HG03039 (cell line): ENCODE results near the gene DPYSL5.

Source experiments
- ATAC-seq: cut with Tn5 transposase; IDR thresholded peaks from one replicate; pipeline ENCODE4 v1.9.1; 2021; ENCODE audit warnings: mild to moderate bottlenecking, moderate library complexity; ENCODE audit not compliant: unreplicated experiment

DPYSL5 gene

GRCh38 chr2:26898480-26899078, 50.6 kb downstream of the DPYSL5 start:
- ATAC-seq, result no peak

GRCh38 chr2:26899500-26900164, 51.7 kb downstream of the DPYSL5 start:
- ATAC-seq, result no peak

GRCh38 chr2:26900831-26901321, 52.9 kb downstream of the DPYSL5 start:
- no peak for ATAC-seq

DNA sequence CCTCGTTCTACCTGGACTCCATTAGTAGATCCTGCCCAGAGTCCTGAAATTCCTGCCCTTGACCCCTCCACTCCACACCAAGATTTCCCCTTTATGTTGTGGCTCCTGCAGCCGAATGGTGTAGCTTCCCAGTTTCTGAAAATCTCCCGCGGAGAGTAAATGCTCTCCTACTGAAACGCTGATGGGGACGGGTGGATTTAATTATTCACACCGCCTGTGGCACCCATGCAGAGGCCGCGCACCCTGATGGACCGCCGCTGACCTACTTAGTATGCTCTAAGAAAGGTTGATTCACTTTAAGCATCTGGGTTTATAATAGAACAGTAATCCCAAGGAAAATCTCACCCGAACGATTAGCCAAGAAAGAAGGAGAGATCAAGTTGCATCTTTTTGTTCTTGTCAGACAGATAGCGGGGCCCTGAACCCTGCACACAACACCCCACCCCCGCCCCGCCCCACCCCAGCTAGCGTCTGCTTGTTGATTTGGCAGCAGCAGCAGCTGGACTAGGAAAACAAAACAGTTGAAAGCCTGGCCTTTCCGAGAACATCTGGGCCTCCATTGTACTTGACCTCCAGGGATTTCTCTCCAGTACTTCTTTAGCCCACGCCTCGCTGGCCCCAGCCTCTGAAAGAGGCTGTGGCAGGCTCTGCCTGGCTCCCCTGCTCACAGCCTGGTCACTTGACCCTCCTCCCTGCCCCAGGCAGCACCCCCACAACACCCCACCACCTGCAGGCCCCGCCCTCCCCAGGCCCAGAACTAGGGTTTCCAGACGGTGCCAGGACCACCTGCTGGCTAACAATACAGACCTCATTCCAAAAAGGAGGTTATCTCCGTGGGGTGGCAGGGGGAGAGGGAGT, 53.6 kb downstream of the DPYSL5 start:
- no peak for ATAC-seq

- no peak for ATAC-seq
Observed at GRCh38 chr2:26903676-26904075, 55.7 kb downstream of the DPYSL5 start.

DNA sequence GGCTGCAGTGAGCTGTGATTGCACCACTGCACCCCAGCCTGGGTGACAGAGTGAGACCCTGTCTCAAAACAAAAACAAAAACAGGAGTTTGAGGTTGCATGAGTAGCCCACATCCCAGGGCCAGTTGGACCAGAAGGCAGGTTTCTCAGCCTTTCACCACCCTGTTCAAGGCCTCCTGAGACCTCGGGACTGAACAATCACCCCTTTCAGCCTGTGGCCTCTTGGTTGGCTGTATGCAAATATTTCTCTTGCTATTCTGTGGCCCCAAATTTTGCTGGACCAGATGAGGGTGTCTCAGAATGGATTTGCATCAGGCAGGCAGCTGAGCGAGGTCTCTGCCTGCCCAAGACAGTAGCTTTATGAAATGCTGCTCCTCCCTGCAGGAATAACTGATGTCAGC, 56.9 kb downstream of the DPYSL5 start:
- ATAC-seq, result no peak

DNA sequence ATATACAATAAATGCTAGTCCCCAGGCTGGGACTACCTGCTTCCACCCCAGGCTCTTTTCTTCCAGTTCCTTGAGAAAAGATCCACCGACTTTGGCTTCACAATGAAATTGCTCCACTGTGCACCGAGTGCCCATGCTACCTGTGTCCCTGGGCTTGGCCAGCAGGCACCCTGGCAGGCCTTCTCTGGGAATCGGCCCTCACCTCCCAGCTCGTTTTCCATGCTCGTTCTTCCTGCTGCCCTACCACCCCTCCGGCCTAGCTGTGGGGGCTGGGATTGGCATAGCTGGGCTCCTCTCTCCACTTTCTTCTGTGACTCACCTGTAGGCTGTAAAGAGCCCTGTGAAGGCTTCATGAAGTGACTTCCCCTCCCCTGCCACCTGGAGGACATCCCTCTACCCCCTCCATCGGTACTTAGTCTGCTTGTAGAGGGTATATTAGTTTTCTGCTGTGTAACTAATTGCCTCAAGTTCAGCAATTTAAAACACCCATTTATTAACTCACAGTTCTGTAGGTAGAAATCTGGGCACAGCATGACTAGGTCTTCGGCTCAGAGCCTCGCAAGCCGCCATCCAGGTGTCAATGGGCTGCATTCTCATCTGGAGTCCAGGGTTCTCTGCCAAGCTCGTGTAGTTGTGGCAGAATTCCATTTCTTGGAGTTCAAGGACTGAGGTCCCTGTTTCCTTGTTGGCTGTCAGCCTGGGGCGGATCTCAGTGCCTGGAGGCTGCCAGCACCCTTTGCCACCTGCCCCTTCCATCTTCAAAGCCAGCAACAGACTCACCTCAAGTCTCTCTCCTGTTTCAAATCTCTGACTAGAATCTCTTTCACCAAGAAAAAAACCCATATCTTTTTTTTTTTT, 57.6 kb downstream of the DPYSL5 start:
- ATAC-seq, result no peak

DNA sequence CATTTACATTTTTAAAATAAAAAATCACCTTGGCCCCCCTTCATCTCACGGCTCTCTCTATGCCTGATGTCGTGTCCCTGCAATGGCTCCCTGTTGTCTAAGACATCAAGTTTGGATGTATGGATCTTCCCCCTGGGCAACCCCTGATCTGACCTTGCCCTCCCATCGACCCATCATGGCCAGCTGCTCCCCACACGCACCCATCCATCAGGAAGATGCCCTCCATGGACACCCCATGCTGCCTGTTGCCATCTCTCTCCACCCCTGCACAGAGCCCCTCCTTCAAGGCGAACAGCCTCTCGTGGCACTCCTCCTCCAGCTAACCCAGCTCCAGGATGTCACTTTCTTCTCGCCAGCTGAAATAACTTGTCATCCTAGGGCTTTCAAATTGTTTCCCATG, 59.5 kb downstream of the DPYSL5 start:
- no peak for ATAC-seq

- no peak for ATAC-seq
Observed at GRCh38 chr2:26910176-26910575, 62.2 kb downstream of the DPYSL5 start.

DNA sequence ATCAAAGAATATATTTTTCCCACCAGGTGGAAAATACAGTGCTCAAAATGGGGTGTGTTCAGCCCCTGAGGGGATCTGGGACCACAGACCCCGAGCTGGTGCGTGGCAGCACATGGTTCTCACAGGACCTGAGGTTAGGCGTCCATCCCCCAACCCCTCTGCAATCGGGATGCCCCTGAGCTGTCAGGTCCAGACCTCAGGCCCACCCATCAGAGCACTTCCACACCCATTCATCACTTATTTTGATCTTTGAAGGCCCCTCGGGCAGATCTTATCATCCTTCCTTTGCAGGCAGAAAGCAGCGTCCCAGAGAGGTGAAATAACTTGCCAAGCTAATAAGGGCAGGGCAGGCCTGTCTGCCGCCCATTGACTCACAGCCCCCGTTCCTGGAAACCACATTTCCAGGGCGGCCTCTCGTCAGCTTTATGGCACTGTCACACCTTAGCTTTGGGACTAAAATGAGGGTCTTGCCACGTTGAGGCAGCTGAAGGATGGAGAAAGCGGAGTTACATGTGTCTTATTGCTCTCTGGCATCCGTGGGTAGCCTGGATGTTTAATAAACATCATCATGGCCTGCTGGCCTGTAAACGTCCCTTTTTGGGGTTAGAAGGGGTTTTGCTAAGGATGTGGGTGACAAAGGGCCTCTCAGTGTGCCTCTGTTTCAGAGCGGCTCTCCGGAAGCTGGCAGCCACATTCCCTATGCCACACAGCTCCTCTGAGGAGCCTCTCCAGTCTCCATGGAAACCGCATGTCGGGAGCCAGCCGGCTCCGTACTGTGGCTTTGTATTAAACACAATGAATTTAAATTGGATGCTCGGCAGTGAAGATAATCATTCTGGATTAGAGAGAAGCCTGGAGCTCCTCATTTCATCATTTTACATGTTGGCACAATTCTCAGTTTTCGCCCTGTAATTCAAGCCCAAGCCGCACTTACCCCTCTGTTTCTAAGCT, 64.3 kb downstream of the DPYSL5 start:
- ATAC-seq, result no peak

DNA sequence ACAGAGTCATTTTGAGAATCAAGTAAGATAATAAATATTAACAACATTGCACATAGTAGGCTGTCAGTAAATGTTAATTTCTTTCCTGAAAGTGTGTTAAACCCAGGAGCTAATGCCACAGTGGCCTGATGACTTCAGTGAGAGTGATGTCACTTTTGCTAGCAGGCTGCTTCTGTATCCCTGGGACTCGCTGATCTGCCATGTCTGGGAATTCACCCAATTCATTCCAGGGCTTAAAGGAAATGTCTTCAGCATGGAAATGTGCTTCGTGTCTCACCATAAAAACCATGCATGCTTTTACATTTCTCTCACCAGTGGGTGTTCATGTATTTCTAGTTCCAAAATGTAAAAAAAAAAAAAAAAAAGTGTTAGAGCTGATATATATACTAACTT, 65.7 kb downstream of the DPYSL5 start:
- no peak for ATAC-seq

DNA sequence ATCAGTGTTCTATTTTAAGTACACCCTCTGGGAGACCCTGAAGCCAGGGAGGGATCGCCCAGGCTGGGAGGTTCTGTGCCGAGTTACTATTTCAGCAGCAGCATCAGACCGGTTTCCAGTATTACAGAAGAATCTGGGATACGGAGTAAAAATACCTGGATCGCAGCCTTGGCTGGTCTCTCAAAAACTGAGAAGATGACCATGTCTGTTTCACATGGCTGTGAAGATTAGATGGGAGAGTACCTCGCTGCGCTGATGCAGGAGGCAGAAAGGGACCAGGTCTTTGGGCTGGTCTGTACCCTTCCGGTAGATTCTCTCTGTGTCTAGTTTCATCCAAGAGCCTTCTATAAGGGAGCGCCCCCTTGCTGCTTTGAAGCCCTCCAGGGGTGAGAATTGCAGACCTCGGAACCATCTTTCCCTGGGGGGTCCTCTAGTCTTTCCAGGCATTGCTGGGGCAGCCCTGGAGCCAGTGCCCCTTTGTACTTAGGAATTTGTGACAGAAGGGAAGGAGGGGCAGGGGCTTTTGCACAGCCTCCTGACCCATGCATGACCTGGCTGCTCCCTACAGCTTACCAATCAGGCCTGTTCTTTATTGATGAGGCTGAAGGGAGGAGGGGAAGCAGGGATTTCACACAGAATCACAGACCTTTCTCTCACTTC, 66.2 kb downstream of the DPYSL5 start:
- no peak for ATAC-seq

DNA sequence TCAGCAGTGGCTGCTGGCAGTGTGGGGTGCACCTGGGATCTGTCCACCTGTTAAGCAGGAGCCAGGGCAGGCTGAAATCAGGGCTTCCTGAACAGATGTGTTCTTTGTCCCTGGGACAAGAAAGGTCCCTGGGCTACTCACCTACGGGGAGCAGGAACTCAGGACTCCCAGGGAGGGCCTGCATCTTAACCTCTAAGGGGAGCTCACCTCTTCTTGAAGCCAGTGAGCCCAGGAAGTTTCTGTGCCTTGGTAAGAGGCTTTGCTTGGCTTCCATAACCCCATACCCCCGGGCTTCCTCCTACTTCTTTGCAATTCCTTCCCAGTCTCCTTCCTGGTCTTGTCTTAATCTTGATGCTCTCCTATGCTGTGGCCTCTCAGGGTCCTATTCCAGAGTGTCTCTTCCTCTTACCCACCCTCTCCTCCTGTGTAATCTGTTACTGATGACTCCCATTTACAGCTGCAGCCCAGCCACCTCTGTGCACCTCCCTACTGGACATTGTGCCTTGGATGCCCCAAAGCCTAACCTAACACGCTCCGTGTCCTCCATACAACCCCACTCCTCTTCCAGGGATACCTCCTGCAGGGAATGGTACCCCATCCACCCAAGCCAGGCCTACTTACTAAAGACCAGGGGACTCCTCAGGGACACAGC, 66.9 kb downstream of the DPYSL5 start:
- no peak for ATAC-seq

DNA sequence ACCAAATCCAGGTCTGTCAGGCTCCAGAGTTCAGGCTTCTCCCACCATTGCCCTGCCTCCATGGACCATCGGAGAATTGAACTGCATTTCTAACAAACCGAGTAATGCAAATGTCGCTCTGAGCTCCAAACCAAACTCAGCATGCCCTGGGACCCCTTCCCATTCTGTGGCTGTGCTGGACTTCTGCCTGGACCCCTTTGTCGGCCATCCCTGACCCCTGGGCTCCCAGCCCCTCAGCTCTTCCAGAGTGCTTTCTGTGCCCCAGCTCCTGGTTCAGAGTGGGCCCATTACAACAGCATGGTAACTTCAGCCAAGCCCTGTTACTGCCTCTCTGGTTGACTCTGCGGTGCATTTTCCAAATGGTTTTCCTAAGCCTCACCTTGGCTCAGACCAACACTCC, 67.4 kb downstream of the DPYSL5 start:
- ATAC-seq, result no peak

DNA sequence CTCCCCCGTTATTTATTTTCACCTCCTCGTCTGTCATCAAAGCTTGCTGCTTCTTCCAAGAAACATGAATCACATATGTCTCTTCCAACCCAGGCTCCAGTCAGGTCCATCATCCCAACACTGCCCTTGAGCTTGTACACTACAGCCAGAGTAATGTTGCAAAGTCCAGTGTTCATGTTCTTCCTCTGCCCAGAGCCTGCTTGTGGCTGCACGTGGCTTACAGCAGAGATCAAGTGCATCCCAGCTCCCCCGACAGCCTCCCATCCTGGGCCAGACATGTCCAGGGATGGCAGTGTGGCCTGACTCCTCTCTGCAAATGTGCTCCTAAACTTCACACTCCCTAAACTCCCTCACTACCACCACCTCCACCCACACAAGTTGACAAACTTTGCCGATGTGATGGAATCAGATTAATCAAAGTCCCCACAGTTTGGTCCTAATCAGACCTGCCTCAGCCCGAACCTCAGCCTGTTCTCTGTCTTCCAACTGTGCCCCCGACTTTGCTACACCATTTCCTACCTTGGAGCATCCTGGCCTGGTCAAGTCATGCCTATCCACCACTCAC, 68.3 kb downstream of the DPYSL5 start:
- ATAC-seq, result no peak

DNA sequence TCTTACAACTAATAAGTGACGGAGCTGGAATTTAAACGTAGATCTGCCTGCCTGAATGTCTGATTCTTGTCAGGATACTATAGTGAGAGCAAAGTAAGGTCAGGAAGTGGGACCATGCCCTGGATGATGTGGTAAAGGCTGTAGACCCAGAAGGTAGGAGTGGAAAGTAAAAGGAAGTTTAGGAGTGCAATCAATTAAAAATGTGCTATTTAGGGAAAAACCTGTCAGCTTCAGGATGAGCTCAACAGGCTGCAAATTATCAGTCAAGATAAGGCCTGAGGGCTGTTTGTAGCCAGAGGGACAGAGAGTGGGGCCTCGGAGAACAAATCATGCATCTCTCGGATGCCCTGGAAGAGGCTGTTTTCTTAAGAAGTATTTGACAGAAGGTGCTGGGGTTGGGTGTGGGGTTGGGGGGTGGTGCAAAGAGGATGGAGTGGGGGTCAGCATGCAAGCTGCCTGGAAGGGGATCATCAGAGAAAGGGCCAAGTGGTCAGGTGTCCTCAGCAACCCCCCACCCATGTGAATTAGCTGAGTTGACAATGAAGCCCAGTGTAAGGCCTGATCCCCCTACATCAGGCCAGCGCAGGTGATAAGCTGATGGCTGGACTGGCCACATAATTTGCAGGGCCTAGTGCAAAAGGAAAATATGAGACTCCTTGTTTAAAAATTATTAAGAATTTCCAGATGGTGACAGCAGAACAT, 69.4 kb downstream of the DPYSL5 start:
- no peak for ATAC-seq

- ATAC-seq, result no peak
Observed at GRCh38 chr2:26921323-26921722, 73.4 kb downstream of the DPYSL5 start.
